Measurements from ENCODE around the gene BCDIN3D.

BCDIN3D gene

DNA sequence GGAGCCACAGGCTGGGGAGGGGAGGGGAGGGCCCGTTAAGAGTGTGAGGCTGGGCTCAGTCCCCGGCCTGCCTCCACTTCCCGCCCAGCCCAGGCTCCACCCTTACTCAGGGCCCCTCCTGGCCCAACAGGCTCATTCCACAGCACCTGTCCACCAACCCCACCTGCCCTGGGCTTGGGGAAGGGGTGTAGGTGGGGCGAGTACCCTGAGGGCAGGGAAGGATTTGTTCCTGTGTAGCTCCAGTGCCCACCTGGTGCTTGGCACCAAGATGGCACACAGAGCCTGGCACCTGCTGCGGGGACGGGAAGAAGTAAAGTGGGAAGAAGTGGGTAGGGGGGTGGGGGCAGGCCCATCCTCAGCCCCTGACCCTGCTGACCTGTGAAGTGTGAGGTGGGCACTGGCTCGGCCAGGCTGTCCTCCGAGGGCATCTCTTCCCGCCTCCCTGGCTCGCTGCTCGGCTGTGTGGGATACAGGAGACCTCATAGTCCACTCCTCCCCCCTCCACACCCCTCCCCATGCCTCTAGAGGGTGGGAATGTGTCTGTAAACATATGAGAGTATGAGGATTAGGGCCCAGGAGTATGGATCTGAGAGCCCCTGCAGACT lies 49.8 kb downstream of the BCDIN3D start:
- no peak for DNase-seq (ENCODE audit: low spot score)
- Histone ChIP-seq H3K9me3 (ENCODE audit: severe bottlenecking) (no peaks in the 10 kb centered on the region), H3K36me3 (ENCODE audit: low read depth) (peaks cover 13% of the 10 kb centered on the region; the same call in 1 of the 2 replicates), H3K4me1 (ENCODE audit: insufficient read depth, poor library complexity, severe bottlenecking) (no peaks in the 10 kb centered on the region), H3K27ac (ENCODE audit: poor library complexity, severe bottlenecking) (no peak overlapping the region), H3K27me3 (ENCODE audit: insufficient read depth, poor library complexity, severe bottlenecking) (no peaks in the 10 kb centered on the region), H3K4me3 (ENCODE audit: severe bottlenecking) (no peak overlapping the region)
- no peak for ATAC-seq (ENCODE audit: low read depth)
- TF ChIP-seq, protein P1, sequence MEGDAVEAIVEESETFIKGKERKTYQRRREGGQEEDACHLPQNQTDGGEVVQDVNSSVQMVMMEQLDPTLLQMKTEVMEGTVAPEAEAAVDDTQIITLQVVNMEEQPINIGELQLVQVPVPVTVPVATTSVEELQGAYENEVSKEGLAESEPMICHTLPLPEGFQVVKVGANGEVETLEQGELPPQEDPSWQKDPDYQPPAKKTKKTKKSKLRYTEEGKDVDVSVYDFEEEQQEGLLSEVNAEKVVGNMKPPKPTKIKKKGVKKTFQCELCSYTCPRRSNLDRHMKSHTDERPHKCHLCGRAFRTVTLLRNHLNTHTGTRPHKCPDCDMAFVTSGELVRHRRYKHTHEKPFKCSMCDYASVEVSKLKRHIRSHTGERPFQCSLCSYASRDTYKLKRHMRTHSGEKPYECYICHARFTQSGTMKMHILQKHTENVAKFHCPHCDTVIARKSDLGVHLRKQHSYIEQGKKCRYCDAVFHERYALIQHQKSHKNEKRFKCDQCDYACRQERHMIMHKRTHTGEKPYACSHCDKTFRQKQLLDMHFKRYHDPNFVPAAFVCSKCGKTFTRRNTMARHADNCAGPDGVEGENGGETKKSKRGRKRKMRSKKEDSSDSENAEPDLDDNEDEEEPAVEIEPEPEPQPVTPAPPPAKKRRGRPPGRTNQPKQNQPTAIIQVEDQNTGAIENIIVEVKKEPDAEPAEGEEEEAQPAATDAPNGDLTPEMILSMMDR (IDR thresholded peaks at IDR 0.05; ENCODE audit: poor library complexity, severe bottlenecking): no peak

DNA sequence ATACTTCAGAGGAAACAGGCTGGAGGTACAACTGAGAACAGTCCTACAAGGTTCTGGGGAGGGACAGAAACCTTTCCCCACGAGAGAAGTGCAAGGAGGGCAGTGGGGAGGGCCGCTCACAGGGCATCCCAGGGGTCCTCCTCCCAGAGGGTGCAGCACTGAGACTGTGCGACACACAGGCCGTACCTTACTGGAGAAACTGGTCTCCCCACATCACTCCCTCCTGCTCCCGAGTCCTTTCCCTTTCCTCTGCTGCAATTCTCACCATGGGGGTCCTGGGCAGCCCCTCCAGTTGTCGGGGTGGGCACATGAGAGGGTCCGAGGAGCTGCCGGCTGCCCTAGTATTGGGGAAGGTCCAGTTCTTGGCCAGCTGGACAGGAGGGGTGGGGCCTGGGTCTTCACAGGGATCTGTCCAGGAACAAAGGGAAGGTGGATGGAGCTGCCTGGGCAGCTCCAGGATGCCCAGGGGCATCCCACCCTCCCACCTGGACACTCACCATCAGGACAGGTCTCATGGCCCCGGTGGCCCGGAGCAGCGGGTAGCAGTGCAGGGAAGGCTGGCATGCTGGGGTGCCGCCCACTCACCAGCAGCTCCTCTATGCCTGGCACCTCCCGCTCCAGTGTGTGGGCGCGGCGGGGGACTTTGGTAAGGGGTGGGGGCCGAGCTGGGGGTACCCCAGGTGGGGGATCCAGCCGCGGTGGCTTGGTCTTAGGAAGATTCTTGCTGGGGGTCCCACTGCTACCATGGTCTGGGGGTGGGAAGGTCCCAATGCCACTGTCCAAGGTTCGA lies 50.5 kb downstream of the BCDIN3D start:
- TF ChIP-seq, protein P1 (IDR thresholded peaks at IDR 0.05; ENCODE audit: poor library complexity, severe bottlenecking): no peak
- no peaks in the 10 kb centered on the region for H3K4me1 ChIP-seq (ENCODE audit: insufficient read depth, poor library complexity, severe bottlenecking)
- no peak overlapping the region for H3K27ac ChIP-seq (ENCODE audit: poor library complexity, severe bottlenecking)
- H3K27me3 ChIP-seq (ENCODE audit: insufficient read depth, poor library complexity, severe bottlenecking): no peaks in the 10 kb centered on the region
- no peak overlapping the region for H3K4me3 ChIP-seq (ENCODE audit: severe bottlenecking)
- DNase-seq (ENCODE audit: low spot score): no peak
- peaks cover 6% of the 10 kb centered on the region; the same call in 1 of the 2 replicates for H3K36me3 ChIP-seq (ENCODE audit: low read depth)
- peaks cover 3% of the 10 kb centered on the region for H3K9me3 ChIP-seq (ENCODE audit: severe bottlenecking)
- ATAC-seq (ENCODE audit: low read depth): no peak

DNA sequence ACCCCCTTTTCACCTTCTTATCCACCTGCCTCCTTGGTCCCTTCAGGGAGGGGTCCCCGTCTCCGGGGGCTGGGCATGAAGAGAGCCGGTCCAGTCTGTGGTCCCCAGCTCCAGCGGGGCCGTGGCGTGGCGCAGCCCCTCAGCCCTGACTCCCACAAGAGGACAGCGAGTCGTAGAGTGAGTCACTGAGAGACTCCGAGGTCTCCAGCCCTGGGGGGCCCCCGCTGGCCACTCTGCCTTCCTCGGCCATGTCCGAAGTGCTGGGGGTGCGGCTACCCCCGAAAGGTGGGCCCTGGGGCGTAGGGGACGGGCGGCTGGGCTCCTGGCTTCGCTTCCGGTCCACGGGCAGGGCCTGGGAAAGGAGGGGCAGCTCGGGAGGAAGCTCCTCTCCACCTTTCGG lies 51.2 kb downstream of the BCDIN3D start:
- Histone ChIP-seq H3K36me3 (ENCODE audit: low read depth) (peaks cover 2% of the 10 kb centered on the region; the same call in 1 of the 2 replicates), H3K9me3 (ENCODE audit: severe bottlenecking) (peaks cover 3% of the 10 kb centered on the region), H3K4me3 (ENCODE audit: severe bottlenecking) (no peak overlapping the region), H3K27ac (ENCODE audit: poor library complexity, severe bottlenecking) (no peak overlapping the region), H3K27me3 (ENCODE audit: insufficient read depth, poor library complexity, severe bottlenecking) (no peaks in the 10 kb centered on the region), H3K4me1 (ENCODE audit: insufficient read depth, poor library complexity, severe bottlenecking) (no peaks in the 10 kb centered on the region)
- no peak for ATAC-seq (ENCODE audit: low read depth)
- DNase-seq (ENCODE audit: low spot score): no peak
- TF ChIP-seq, protein P1 (IDR thresholded peaks at IDR 0.05; ENCODE audit: poor library complexity, severe bottlenecking): no peak

DNA sequence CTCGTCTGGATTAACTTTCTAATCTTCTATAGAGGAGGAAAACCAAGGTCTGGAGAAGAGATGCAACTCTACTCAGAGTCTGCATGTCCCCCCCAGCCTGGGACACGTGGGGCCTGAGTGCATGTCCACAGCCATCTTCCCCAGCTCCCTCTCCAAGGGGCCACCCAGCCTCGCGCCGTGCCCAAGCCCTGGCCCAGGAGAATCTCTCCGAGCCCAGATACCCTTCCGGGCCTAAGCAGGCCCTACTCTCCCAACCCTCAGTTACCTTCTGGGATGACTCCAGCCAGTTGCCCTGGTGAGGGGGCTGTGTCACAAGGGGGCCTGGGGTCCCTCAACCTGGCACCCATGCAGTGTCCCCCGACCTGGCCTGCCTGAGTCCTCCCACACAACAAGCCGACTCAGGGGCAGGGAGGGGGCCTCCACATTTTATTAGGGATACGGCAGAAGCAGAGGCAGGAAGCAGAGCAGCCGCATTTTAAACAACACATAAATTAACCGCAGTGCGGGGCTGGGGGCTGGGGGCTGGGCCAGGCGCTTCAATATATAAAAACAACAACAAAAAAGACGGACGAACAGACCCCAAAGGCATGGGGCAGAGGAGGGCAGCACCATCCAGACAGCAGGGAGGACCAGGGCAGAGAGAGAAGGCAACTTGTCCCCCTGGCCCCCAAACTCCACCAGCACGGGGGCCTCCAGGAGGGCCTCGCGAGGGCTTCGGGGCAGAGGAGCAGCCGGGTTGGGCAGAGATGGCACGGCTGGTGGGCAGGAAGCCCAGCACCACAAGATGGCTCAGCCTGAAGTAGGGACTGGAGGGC lies 52.0 kb downstream of the BCDIN3D start:
- H3K9me3 ChIP-seq (ENCODE audit: severe bottlenecking): peaks cover 3% of the 10 kb centered on the region
- H3K27me3 ChIP-seq (ENCODE audit: insufficient read depth, poor library complexity, severe bottlenecking): no peaks in the 10 kb centered on the region
- H3K4me3 ChIP-seq (ENCODE audit: severe bottlenecking): no peak overlapping the region
- no peak overlapping the region for H3K27ac ChIP-seq (ENCODE audit: poor library complexity, severe bottlenecking)
- ATAC-seq (ENCODE audit: low read depth): no peak
- H3K4me1 ChIP-seq (ENCODE audit: insufficient read depth, poor library complexity, severe bottlenecking): no peaks in the 10 kb centered on the region
- TF ChIP-seq, protein P1 (IDR thresholded peaks at IDR 0.05; ENCODE audit: poor library complexity, severe bottlenecking): no peak
- DNase-seq (ENCODE audit: low spot score): no peak
- H3K36me3 ChIP-seq (ENCODE audit: low read depth): no peaks in the 10 kb centered on the region
